GM21367 (cell line): ENCODE data around the gene RCAN1.
"Not testable (repeated sequence)": the region's sequence is repeated elsewhere in the genome, so short reads cannot be mapped to it uniquely, and the experiment has no call there.

ENCODE experiments used
- ATAC-seq: cut with Tn5 transposase; IDR thresholded peaks from one replicate; pipeline ENCODE4 v1.9.1; 2021; ENCODE audit not compliant: unreplicated experiment

Gene RCAN1

DNA sequence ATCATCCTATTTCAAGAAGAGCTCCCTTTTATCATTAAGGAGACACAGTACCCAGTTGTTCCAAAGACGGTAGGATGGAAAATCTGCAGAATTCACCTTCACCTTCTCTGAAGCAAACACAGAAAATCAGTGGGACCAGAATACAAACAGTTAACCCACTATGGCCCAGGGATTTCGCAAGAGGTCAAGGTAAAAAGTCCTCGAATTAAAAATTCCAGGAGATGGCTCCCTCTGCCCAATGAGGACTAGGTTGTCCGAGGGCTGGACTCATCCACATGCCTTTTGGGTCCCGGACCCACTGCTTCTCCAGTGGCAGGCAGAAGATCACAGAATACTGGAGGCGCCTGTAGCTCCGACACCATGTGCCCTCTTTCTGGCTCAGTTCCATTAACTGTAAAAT is 42.9 kb downstream of the RCAN1 start:
- no peak for ATAC-seq

DNA sequence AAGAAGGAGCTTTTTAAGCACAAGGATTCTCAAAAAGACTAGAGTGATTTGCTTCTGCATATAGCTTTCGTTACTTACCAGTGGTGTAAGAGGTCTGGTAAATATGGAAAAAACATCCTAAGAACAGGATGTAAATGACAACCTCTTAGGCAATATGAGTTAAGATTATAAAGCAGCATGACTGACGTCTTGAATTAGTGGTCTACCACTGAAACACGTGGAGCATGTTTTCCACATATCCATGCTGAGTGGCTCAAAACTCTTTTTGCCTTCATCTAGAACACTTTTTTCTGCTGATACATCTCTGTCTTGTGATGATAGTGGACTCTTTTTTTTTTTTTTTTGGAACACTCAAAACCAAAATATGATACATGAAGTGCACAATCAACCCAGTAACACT is 44.6 kb downstream of the RCAN1 start:
- ATAC-seq = no peak

- no peak for ATAC-seq
These were observed 45.4 kb downstream of the RCAN1 start for GRCh38 chr21:34569381-34569979.

- not testable (repeated sequence) for ATAC-seq
These were observed 46.1 kb downstream of the RCAN1 start for GRCh38 chr21:34568801-34569200.

- ATAC-seq = no peak
These were observed 47.2 kb downstream of the RCAN1 start for GRCh38 chr21:34567604-34568155.

GRCh38 chr21:34565238-34565637 is 49.7 kb downstream of the RCAN1 start:
- no peak for ATAC-seq

GRCh38 chr21:34563370-34563769 is 51.5 kb downstream of the RCAN1 start:
- ATAC-seq = not testable (repeated sequence)

- ATAC-seq = no peak
These were observed 53.1 kb downstream of the RCAN1 start for GRCh38 chr21:34561806-34562205.

DNA sequence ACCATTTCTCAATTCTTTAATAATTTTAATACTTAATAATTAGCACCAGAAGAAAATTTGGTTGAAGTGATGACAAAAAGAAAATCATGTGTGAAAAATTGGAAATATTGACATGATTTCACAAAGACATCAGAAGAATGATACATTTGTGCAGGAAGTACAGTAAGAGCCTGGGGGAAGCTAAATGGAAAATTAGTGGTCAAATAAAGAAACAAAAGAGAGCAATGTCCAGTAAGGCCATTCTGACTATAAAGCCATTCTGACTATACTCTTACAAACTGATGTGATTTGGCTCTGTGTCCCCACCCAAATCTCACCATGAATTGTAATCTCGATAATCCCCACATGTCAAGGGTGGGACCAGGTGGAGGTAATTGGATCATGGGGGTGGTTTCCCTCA is 54.3 kb downstream of the RCAN1 start:
- ATAC-seq = no peak

GRCh38 chr21:34560021-34560420 is 54.9 kb downstream of the RCAN1 start:
- no peak for ATAC-seq

GRCh38 chr21:34559089-34559631 is 55.8 kb downstream of the RCAN1 start:
- no peak for ATAC-seq

DNA sequence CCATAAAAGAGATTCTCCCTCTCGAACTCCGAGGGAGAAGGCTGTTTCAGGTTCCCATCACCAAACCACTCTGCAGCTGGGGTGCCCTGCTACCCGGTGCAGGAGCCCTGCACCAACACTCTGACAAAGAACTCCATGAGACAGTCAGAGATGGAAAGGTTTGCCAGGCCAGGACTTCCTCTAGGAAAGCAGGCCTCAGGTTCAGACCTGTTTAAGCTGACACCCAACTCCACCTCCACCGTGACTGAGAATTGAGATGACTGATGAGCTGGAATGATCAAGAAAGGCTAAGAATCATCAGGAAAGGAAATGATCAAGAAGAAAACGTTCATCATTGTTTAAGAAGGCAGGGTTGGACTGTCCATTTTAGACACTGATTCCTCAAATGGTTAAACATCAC is 56.7 kb downstream of the RCAN1 start:
- no peak for ATAC-seq

DNA sequence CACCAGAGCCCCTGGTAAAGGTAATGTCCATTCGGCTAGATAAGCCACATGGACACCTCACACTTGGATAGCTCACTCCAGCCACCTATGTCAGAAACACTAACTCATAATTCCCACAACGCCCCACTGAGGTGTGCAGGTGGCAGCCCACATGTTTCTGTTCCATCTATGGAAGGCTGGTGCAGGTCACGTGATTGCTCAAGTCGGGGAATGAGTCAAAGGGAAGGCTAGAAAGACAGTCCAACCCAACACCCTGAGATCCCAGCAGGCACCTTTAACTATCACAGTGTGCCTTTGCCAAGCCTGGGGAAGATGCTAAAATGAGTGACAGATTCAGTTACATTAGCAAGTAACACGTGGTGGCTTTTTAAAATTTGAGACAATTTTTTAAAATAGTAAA is 57.7 kb downstream of the RCAN1 start:
- no peak for ATAC-seq

DNA sequence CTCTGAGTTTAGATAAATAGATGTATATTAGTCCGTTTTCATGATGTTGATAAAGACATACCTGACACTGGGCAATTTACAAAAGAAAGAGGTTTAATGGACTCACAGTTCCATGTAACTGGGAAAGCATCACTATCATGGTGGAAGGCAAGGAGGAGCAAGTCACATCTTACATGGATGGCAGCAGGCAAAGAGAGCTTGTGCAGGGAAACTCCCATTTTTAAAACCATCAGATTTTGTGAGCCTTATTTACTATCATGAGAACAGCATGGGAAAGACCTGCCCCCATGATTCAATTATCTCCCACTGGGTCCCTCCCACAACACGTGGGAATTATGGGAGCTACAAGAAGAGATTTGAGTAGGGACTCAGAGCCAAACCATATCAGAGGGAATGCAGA is 60.2 kb downstream of the RCAN1 start:
- ATAC-seq = not testable (repeated sequence)

DNA sequence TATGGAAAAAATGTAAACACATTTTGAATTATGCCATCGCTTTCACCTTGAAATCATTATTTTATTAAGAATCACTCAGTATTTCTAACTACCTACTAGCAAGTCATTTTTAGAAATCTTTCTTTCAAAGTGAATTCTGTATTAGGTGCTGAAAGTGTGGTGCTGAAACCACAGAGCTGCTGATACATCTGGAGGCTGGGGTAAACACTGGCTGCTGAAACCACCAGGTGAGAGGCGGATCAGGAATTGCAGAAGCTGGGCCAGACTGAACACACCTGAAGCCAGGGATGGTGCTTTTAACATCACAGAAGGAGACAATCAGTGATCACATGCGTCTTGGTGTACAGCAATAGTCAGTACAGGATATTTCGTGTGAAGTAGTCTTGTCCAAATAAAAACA is 60.7 kb downstream of the RCAN1 start:
- ATAC-seq = no peak

DNA sequence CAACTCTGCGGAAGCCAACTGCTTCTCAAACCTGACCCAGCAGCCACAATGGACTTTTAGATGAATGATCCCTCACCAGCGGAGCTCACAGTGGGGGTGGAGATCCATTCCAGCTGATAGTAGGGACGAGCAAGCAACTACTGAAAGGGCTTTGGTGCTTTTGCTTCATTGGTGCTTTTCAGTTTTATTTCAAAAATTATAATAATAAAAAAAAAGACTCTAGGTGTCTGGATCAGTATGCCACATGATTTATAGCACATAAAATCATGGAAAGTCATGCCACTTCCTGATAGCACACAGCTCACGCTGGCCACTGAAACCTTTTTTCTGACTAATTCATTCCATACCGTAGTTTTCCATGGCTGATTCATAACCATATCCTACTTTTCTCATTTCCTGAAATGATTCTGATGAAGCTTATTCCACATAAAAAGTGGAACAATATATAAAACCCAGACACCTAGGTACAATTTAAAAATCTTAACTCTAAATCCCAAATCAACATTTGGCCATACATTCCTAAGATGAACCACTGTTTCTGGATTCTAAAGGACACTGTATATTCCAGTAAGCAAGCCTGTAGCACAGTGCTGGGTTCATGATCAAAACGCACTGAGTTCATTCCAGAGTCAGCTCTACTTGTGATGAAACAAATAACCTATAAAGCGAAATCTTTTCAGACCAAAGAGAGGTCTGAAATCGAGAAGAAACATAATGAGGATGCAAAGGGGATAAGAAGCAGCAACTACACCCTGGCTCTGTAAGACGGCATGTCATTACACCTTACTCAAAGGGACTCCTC is 61.6 kb downstream of the RCAN1 start:
- no peak for ATAC-seq

DNA sequence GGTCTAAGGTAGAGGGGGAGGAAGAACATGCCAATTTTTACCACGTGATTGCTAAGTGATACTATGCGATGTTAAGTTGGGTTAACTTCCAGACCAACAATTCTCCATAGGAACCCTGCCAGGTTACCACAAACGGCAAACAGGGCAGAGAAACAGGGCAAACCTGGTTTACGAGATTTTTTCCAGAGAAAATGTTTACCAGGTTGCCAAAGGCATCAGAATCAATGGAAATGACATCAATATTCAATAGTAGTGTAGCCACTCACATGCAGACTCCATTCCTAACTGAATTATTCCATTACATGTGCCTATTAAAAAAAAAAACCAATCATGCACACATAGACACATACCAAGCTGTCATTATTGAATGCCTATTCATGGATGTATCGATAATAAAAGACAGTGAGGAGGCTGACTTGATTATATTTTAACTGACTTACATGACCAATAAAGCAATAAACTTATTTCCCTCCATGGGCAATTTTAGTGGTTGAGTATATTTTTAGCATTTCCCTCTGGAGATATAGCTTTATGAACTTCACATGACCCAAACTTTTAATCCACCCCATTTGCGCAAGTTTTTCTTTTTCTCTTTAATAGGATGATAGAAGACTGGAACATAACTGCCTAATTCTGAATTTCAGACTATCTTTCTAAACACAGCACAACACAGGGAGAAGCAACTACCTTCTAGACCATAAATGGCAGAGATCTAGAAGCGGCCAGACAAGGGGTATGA is 62.4 kb downstream of the RCAN1 start:
- ATAC-seq = no peak

GRCh38 chr21:34550182-34550799 is 64.6 kb downstream of the RCAN1 start:
- no peak for ATAC-seq

DNA sequence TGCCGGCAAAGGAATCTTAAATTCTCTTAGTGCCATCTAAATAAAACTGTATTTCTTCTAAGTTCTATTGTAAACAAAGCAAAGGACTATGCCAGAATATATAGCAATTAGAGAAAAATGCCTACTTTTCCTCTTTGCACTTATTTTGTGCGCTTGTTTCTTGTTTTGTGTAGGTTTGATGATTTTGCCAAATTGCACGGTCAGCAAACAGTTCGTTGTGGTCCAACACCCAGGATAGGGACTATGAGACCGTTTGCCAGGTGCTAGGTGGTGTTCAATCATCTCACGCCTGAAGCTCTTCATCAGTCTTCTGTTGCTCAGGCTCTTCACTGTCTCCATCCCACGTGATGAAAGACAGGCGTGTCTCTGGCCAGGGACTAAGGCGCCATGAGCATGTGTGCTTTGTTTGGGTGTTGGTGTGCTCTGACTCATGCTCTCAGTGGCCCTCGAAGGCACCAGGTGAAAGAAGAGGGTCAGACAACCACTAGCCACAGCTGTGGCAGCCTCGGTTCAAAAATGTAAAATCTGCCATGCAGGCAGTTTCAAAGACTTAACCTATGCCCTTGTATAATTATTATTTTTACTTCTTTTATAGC is 66.0 kb downstream of the RCAN1 start:
- ATAC-seq = no peak

DNA sequence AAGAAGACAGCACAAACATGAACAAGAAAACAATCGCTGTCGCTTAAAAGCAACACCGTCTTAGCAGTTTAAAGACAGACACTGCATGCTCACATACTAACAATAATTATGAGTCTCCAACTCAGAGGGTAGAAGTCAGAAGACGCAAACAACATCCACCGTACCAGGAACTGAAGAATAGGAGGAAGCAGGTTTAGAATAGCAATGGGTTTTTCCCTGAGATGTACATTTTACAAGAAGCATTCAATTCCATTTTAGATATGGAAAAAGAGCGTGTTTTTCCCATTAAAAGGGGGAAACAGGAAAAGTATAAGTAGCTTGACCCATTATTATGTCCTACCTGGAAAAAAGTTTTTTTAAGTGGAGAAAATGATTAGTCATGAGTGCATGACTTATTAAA is 68.4 kb downstream of the RCAN1 start:
- no peak for ATAC-seq
